Body of pancreas (tissue), 4 donors: ENCODE results near the gene MCF2L2.

ENCODE experiments used
- CTCF ChIP-seq, 7 experiments: fragments of 450-650 bp in 4 of 7; fragments of 200-600 bp in 3 of 7; sonication (generic) in 3 of 7; IDR thresholded peaks; one replicate each; pipeline ENCODE4 v1.5.1; 2016 to 2019; ENCODE audit warnings: antibody characterized with exemption in 7 of 7
- POLR2A ChIP-seq, 3 donors: fragments of 450-650 bp; IDR thresholded peaks; one replicate each; pipeline ENCODE4 v1.6.1; 2016; ENCODE audit warnings: antibody characterized with exemption in 3 of 3, mild to moderate bottlenecking in 2 of 3

GRCh38 chr3:183193762-183194689, 234.4 kb downstream of the MCF2L2 start:
- TF ChIP-seq CTCF (IDR thresholded peaks at IDR 0.05) (no peak), POLR2A (IDR thresholded peaks at IDR 0.05) (no peak)
